GM19193 (cell line): Measurements from ENCODE around the gene HNRNPU.

ENCODE experiments used
- POLR2A ChIP-seq: IDR thresholded peaks from 4 replicates; pipeline ENCODE4 v1.6.1; 2011; ENCODE audit not compliant: insufficient read depth, insufficient read length; ENCODE audit errors: extremely low read depth

HNRNPU gene

GRCh38 chr1:244864253-244865027 is at the start of gene HNRNPU:
TSS of gene HNRNPU (minus strand) at chr1:244864543. CDS start at chr1:244864307, 236 bp downstream.
- TF ChIP-seq POLR2A: peak; percentile 95

- no peak for TF ChIP-seq POLR2A
Measured at GRCh38 chr1:244913806-244914205, 49.5 kb upstream of the HNRNPU start.

- no peak for TF ChIP-seq POLR2A
Measured at GRCh38 chr1:244904119-244904518, 39.8 kb upstream of the HNRNPU start.

- TF ChIP-seq POLR2A: no peak
Measured at GRCh38 chr1:244901400-244902015, 37.2 kb upstream of the HNRNPU start.

GRCh38 chr1:244897476-244898254 is 33.3 kb upstream of the HNRNPU start:
- no peak for TF ChIP-seq POLR2A

- no peak for TF ChIP-seq POLR2A
Measured at GRCh38 chr1:244896550-244896949, 32.2 kb upstream of the HNRNPU start.

GRCh38 chr1:244893836-244894235 is 29.5 kb upstream of the HNRNPU start:
- TF ChIP-seq POLR2A: no peak

- TF ChIP-seq POLR2A: no peak
Measured at GRCh38 chr1:244887281-244887680, 22.9 kb upstream of the HNRNPU start.

GRCh38 chr1:244881552-244882280 is 17.4 kb upstream of the HNRNPU start:
- no peak for TF ChIP-seq POLR2A

- no peak for TF ChIP-seq POLR2A
Measured at GRCh38 chr1:244878681-244879080, 14.3 kb upstream of the HNRNPU start.

GRCh38 chr1:244876228-244876910 is 12.0 kb upstream of the HNRNPU start:
- no peak for TF ChIP-seq POLR2A

- no peak for TF ChIP-seq POLR2A
Measured at GRCh38 chr1:244874974-244875579, 10.7 kb upstream of the HNRNPU start.

- TF ChIP-seq POLR2A: no peak
Measured at GRCh38 chr1:244869950-244870349, 5.6 kb upstream of the HNRNPU start.

- no peak for TF ChIP-seq POLR2A
Measured at GRCh38 chr1:244869364-244869827, 5.1 kb upstream of the HNRNPU start.
